ENCODE data around the gene SEMA4A. TPM values are rescaled to one million over a fixed set of nuclear protein-coding genes. Genes with fewer than 3 reads are reported as not detected.
A peak's percentile ranks its signal among the peaks of the same experiment; 100 is the strongest.

The SEMA4A gene
- total RNA-seq, 3 donors from 2014 or later (not counting 1 experiment from before 2014, with no cell fraction given): 2.6 to 13.0 (median 7.0) TPM

GRCh38 chr1:156226116-156226538, 72.7 kb downstream of the SEMA4A start:
- no peak for TF ChIP-seq CTCF (IDR thresholded peaks at IDR 0.05)
- no peaks in the 10 kb centered on the region for H3K27me3 ChIP-seq (ENCODE audit: control insufficient read depth, insufficient read depth, low read length)
- Mint-ChIP-seq H3K27ac (peak overlapping the region in 1 of 2 donors; percentile 30), H3K4me1 (peaks cover 0 to 16% of the 10 kb centered on the region in 2 donors), H3K4me3 (no peak overlapping the region), H3K27me3 (ENCODE audit: low read depth in 2 of 2) (no peaks in the 10 kb centered on the region), H3K9me3 (no peaks in the 10 kb centered on the region), H3K36me3 (peaks cover 11% of the 10 kb centered on the region)
- H3K4me1 ChIP-seq (ENCODE audit: control insufficient read depth, insufficient read depth, low read length): peaks cover 4% of the 10 kb centered on the region
- H3K4me3 ChIP-seq (ENCODE audit: low read length): no peak overlapping the region
- peaks cover 30% of the 10 kb centered on the region for H3K36me3 ChIP-seq (ENCODE audit: control insufficient read depth, insufficient read depth, low read length)
- no peak for ATAC-seq
- WGBS (ENCODE audit: insufficient coverage): 0% methylated on average over 2 of the region's 2 CpGs
- no peak overlapping the region for H3K27ac ChIP-seq (ENCODE audit: low read length)
- DNase-seq: no peak
- intact Hi-C loops (cut with micrococcal nuclease): no loop called here
- no peaks in the 10 kb centered on the region for H3K9me3 ChIP-seq (ENCODE audit: control insufficient read depth, insufficient read depth, low read length)

- Histone ChIP-seq H3K4me1 (ENCODE audit: control insufficient read depth, insufficient read depth, low read length) (peaks cover 4% of the 10 kb centered on the region), H3K27me3 (ENCODE audit: control insufficient read depth, insufficient read depth, low read length) (no peaks in the 10 kb centered on the region), H3K9me3 (ENCODE audit: control insufficient read depth, insufficient read depth, low read length) (no peaks in the 10 kb centered on the region), H3K36me3 (ENCODE audit: control insufficient read depth, insufficient read depth, low read length) (peaks cover 23% of the 10 kb centered on the region), H3K4me3 (ENCODE audit: low read length) (no peak overlapping the region), H3K27ac (ENCODE audit: low read length) (no peak overlapping the region)
- intact Hi-C loops (cut with micrococcal nuclease): no loop called here
- Mint-ChIP-seq H3K27ac (no peak overlapping the region), H3K36me3 (peaks cover 7% of the 10 kb centered on the region), H3K4me1 (peaks cover 0 to 14% of the 10 kb centered on the region in 2 donors), H3K27me3 (ENCODE audit: low read depth in 2 of 2) (no peaks in the 10 kb centered on the region), H3K9me3 (no peaks in the 10 kb centered on the region), H3K4me3 (no peak overlapping the region)
- no peak for DNase-seq
- no peak for TF ChIP-seq CTCF (IDR thresholded peaks at IDR 0.05)
- WGBS (ENCODE audit: insufficient coverage): 99% methylated on average over 4 of the region's 4 CpGs
- no peak for ATAC-seq
Observed at GRCh38 chr1:156226782-156227181, 73.4 kb downstream of the SEMA4A start.

Other genes with a start within 250 kb of the SEMA4A start
- gene RIT1, start 242.2 kb upstream of the SEMA4A start, total RNA-seq: 10 to 100 TPM; 79.1 to 86.1 (median 79.2) TPM
- gene KHDC4, start 219.2 kb upstream of the SEMA4A start, total RNA-seq: 100 to 1,000 TPM in 1 of 3 donors, 10 to 100 TPM in 2; 61.9 to 101 (median 85.9) TPM
- gene RXFP4, start 211.9 kb upstream of the SEMA4A start, total RNA-seq: not detected
- 100 to 1,000 TPM; 143 to 200 (median 147) TPM for gene ARHGEF2, start 175.0 kb upstream of the SEMA4A start, total RNA-seq
- 100 to 1,000 TPM; 209 to 215 (median 211) TPM for gene SSR2, start 132.6 kb upstream of the SEMA4A start, total RNA-seq
- gene UBQLN4, start 99.8 kb upstream of the SEMA4A start, total RNA-seq: 10 to 100 TPM; 14.4 to 23.5 (median 23.5) TPM
- 10 to 100 TPM; 23.5 to 26.1 (median 24.6) TPM for gene LAMTOR2, start 98.8 kb upstream of the SEMA4A start, total RNA-seq
- gene RAB25, start 92.4 kb upstream of the SEMA4A start, total RNA-seq: under 1 TPM in 1 of 3 donors, not detected in 2; 0.82 TPM
- gene MEX3A, start 71.1 kb upstream of the SEMA4A start, total RNA-seq: under 1 TPM; 0.05 to 0.16 (median 0.14) TPM
- 100 to 1,000 TPM; 201 to 504 (median 273) TPM for gene LMNA, start 38.9 kb upstream of the SEMA4A start, total RNA-seq
- 10 to 100 TPM; 17.1 to 49.2 (median 22.0) TPM for gene SLC25A44, start 40.5 kb downstream of the SEMA4A start, total RNA-seq
- 10 to 100 TPM; 61.5 to 70.3 (median 64.0) TPM for gene PMF1, start 59.4 kb downstream of the SEMA4A start, total RNA-seq
- 1 to 10 TPM in 2 of 3 donors, under 1 TPM in 1; 0.45 to 1.6 (median 1.1) TPM for gene BGLAP, start 88.6 kb downstream of the SEMA4A start, total RNA-seq
- gene PAQR6, start 94.5 kb downstream of the SEMA4A start, total RNA-seq: 1 to 10 TPM; 2.6 to 5.5 (median 3.5) TPM
- 10 to 100 TPM; 76.7 to 93.9 (median 87.6) TPM for gene SMG5, start 129.2 kb downstream of the SEMA4A start, total RNA-seq
- gene TMEM79, start 130.7 kb downstream of the SEMA4A start, total RNA-seq: 1 to 10 TPM; 3.3 to 5.8 (median 5.0) TPM
- gene GLMP, start 142.1 kb downstream of the SEMA4A start, total RNA-seq: 10 to 100 TPM; 22.9 to 29.1 (median 26.8) TPM
- under 1 TPM in 1 of 3 donors, not detected in 2; 0.42 TPM for gene VHLL, start 145.7 kb downstream of the SEMA4A start, total RNA-seq
- 10 to 100 TPM; 70.3 to 87.5 (median 79.8) TPM for gene CCT3, start 184.7 kb downstream of the SEMA4A start, total RNA-seq
- gene TSACC, start 184.9 kb downstream of the SEMA4A start, total RNA-seq: not detected
- not detected for gene RHBG, start 215.6 kb downstream of the SEMA4A start, total RNA-seq

Data from natural killer cell (primary cell).